H1 (cell line): ENCODE measurements around the gene NT5DC1. TPM values are rescaled to one million over a fixed set of nuclear protein-coding genes. Genes with fewer than 3 reads are reported as not detected.

Experiments used
- CHD7 ChIP-seq: fragments of 300-600 bp; sonication (generic); IDR thresholded peaks from 2 replicates; pipeline ENCODE4 v1.7.1; 2012; ENCODE audit warnings: low read length, moderate library complexity, mild to moderate bottlenecking, inconsistent platforms; ENCODE audit not compliant: insufficient replicate concordance
- E2F6 ChIP-seq: IDR thresholded peaks from 2 replicates; pipeline ENCODE4 v1.6.1; 2012; ENCODE audit warnings: inconsistent platforms
- HDAC2 ChIP-seq, 2 experiments: fragments of 300-600 bp in 1 of 2; sonication (generic) in 1 of 2; IDR thresholded peaks; 2 replicates each; pipeline ENCODE4 v1.6.1; 2011 to 2012; ENCODE audit warnings: low read depth in 2 of 2, low read length in 2 of 2, mild to moderate bottlenecking in 2 of 2, moderate library complexity in 2 of 2, borderline replicate concordance in 1 of 2, inconsistent platforms in 1 of 2
- KDM5A ChIP-seq: fragments of 200-600 bp; IDR thresholded peaks from 2 replicates; pipeline ENCODE4 v1.7.1; 2012; ENCODE audit warnings: mild to moderate bottlenecking, low read length, inconsistent platforms, mixed read lengths
- POLR2AphosphoS5 ChIP-seq: IDR thresholded peaks from 2 replicates; pipeline ENCODE4 v1.6.1; 2011; ENCODE audit warnings: low read depth, low read length
- SIRT6 ChIP-seq: IDR thresholded peaks from one replicate; pipeline ENCODE4 v1.7.1; 2012; ENCODE audit warnings: low read length, inconsistent platforms
- SUZ12 ChIP-seq: fragments of 200-600 bp; sonication (generic); IDR thresholded peaks from 2 replicates; pipeline ENCODE4 v1.6.1; 2012; ENCODE audit warnings: mild to moderate bottlenecking, inconsistent platforms, low read length, moderate library complexity, mixed read lengths
- polyA plus RNA-seq, 7 experiments: library from polyadenylated mRNA; depleted of rRNA in 3 of 7; stranded (reverse) in 5 of 7; unstranded in 2 of 7; fragments of >200 nt in 5 of 7; fragments of 200-250 nt in 2 of 7; gene quantifications; 1 replicate in 5 of 7; 2 replicates in 1 of 7; 4 replicates in 1 of 7; pipeline versions ENCODE4 v1.2.1 to v1.2.3, GENCODE V29; 2011 to 2013; ENCODE audit warnings: missing spikeins in 2 of 7, mixed read lengths in 2 of 7
- total RNA-seq: library from RNA; stranded (reverse); fragmentation: NEBNext Ultra II Directional; extraction: Animal tissue kit (Norgen Biotek cat#: 25700); gene quantifications from 2 replicates; pipeline ENCODE4 v1.2.1, GENCODE V29; 2021

The NT5DC1 gene
- total and polyA plus RNA-seq, 2 of the 8 experiments (the other 6 are each of a cell fraction or from before 2014, with no cell fraction given) = 25.3 to 72.7 TPM

- TF ChIP-seq CHD7 (no peak), POLR2AphosphoS5 (no peak), KDM5A (no peak), E2F6 (no peak), HDAC2 (IDR thresholded peaks at IDR 0.05; ENCODE audit: borderline replicate concordance in 1 of 2, low read depth in 2 of 2, low read length in 2 of 2) (no peak), SIRT6 (no peak), SUZ12 (no peak)
Observed at GRCh38 chr6:116290799-116291198, 190.1 kb downstream of the NT5DC1 start (continued).
